GM12872 (cell line): ENCODE measurements around the gene SYN1.

Experiments used
- CTCF ChIP-seq: IDR thresholded peaks from 3 replicates; pipeline ENCODE4 v1.5.1; 2011; ENCODE audit warnings: low read depth, mild to moderate bottlenecking, low read length, moderate library complexity; ENCODE audit not compliant: insufficient read depth

Gene SYN1

GRCh38 chrX:47631676-47632075 is 12.0 kb upstream of the SYN1 start:
- TF ChIP-seq CTCF: no peak

- no peak for TF ChIP-seq CTCF
Observed at GRCh38 chrX:47629419-47630200, 10.0 kb upstream of the SYN1 start, which contains the start of gene CFP. Gene CFP (minus strand): TSS chrX:47629930. CDS start chrX:47629844, 86 bp downstream.

- TF ChIP-seq CTCF: peak; percentile 51
Observed at GRCh38 chrX:47628982-47629381, 9.3 kb upstream of the SYN1 start.

- no peak for TF ChIP-seq CTCF
Observed at GRCh38 chrX:47625365-47625764, 5.7 kb upstream of the SYN1 start.

GRCh38 chrX:47623540-47624027 is 3.9 kb upstream of the SYN1 start:
- no peak for TF ChIP-seq CTCF

GRCh38 chrX:47621851-47622250 is 2.2 kb upstream of the SYN1 start:
- no peak for TF ChIP-seq CTCF

- TF ChIP-seq CTCF: no peak
Observed at GRCh38 chrX:47620303-47620685, 637 bp upstream of the SYN1 start.
